ENCODE data around the gene TMEM178B. TPM values are rescaled to one million over a fixed set of nuclear protein-coding genes. Genes with fewer than 3 reads are reported as not detected.

Gene TMEM178B
- total and polyA plus RNA-seq, 2 of the 13 experiments (the other 11 are each of a cell fraction or from before 2014, with no cell fraction given) = 0.01 to 0.02 TPM

GRCh38 chr7:141500608-141501007, 426.7 kb downstream of the TMEM178B start:
- Histone ChIP-seq H3K36me3 (replicated peaks in 1 of 2; ENCODE audit: control insufficient read depth in 1 of 2, insufficient read depth in 2 of 2, low read length in 2 of 2) (no peaks in the 10 kb centered on the region), H3K27me3 (ENCODE audit: control insufficient read depth in 1 of 2, insufficient read depth in 2 of 2, low read length in 2 of 2) (peaks cover 0 to 5% of the 10 kb centered on the region in 2 experiments; a peak in 2 of 5 replicates), H3K79me2 (ENCODE audit: insufficient read depth, low read length) (no peaks in the 10 kb centered on the region), H3K4me3 (replicated peaks in 1 of 3; ENCODE audit: insufficient read depth in 1 of 3, low read depth in 2 of 3, low read length in 3 of 3) (no peak overlapping the region), H3K27ac (ENCODE audit: extremely low read length, insufficient read depth, low read length) (no peak overlapping the region), H3K4me2 (ENCODE audit: low read depth, low read length) (no peak overlapping the region), H4K20me1 (ENCODE audit: insufficient read depth, low read length) (no peaks in the 10 kb centered on the region), H3K9ac (ENCODE audit: insufficient read depth, low read depth, low read length) (no peak overlapping the region), H2AFZ (ENCODE audit: low read length) (no peak overlapping the region), H3K4me1 (ENCODE audit: insufficient read depth, low read length) (no peaks in the 10 kb centered on the region), H3K9me3 (ENCODE audit: low read length) (no peaks in the 10 kb centered on the region)
- intact Hi-C loops (cut with micrococcal nuclease; ENCODE audit: unreplicated experiment) (no loop called here), in situ Hi-C loops (cut with HindIII; ENCODE audit: extremely low pct_ligation_motif_present, low pct_unique_long_range_greater_than_20kb) (no loop called here)
- TF ChIP-seq CTCF (CRISPR knock-in tag; IDR thresholded peaks at IDR 0.05) (no peak), FOXP1 (IDR thresholded peaks at IDR 0.05) (no peak), FOXP1 (CRISPR knock-in tag; IDR thresholded peaks at IDR 0.05) (no peak), E2F5 (CRISPR knock-in tag; conservative IDR thresholded peaks at IDR 0.05) (no peak), ZSCAN12 (CRISPR knock-in tag; IDR thresholded peaks at IDR 0.05) (no peak), PBX3 (CRISPR knock-in tag; IDR thresholded peaks at IDR 0.05; ENCODE audit: borderline replicate concordance) (no peak), MEIS1 (CRISPR knock-in tag; IDR thresholded peaks at IDR 0.05; ENCODE audit: borderline replicate concordance) (no peak), SPEN (CRISPR knock-in tag; IDR thresholded peaks at IDR 0.05; ENCODE audit: low read depth) (no peak), THAP7 (CRISPR knock-in tag; IDR thresholded peaks at IDR 0.05) (no peak), STAT5B (CRISPR knock-in tag; IDR thresholded peaks at IDR 0.05) (no peak), ASH2L (IDR thresholded peaks at IDR 0.05; ENCODE audit: insufficient read length, low read depth, low read length) (no peak), ZBTB44 (CRISPR knock-in tag; IDR thresholded peaks at IDR 0.05) (no peak), ZNF337 (CRISPR knock-in tag; IDR thresholded peaks at IDR 0.05; ENCODE audit: borderline replicate concordance, low read depth) (no peak)
- DNase-seq (ENCODE audit: low spot score) = no peak
- ChIA-PET CTCF (ENCODE audit: low intra/inter-chr PET ratio, low total read pairs) (no interaction called here), POLR2A (no interaction called here)
- WGBS (ENCODE audit: low lambda C conversion rate) = 36% methylated on average over 3 of the region's 3 CpGs
- no TSS peak for BruUV-seq (replicated peaks)
- no peak for FAIRE-seq
- ATAC-seq = no peak

Measured in HepG2 (cell line).